ENCODE data around the gene SOX12.

Gene SOX12

DNA sequence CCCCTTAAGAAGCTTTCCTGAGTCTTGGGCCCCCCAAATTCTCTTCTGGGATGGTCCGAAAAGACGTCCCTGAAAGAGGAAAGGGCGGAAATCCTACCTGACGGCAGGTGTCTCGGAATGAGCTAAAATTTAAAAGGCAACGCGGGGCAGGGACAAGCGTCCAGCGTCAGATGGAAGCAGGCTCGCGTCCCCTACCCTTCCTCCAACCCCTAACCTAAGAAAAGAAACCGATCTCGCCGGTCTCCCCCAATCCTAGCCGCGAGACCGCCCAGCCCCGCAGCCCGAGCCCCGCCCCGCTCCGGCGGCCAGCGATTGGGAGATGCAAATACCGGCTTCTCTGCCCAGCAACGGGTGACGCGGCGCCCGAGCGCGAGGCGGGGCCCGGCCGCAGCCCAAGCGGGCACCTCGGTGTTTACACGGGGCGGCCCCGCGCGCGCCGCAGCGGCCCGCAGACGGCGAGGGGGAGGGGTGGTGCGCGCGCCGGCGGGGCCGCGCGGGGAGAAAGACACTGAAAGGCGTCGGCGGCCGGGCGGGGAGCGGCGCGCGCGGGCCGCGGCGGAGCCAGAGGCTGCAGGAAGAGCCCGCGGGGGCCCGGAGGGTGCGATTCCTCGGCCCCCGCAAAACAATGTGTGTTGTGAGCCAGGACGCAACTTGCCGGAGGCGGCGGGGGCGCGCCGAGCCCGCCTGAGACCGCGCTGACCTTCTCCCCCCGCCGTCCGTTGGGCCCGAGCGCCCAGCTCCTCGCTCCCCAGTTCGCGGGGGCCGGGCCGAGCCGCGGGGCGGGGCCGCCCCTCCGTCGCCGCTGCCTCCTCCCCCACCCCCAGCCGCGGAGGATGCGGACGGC lies at the start of gene SOX12:
TSS of gene SOX12 (plus strand) at position 508 of the 844 bp plus-strand sequence. CDS start 373 bp downstream, outside the sequence.
- peak; percentile 94 for DNase-seq (ENCODE audit: low spot score)

DNA sequence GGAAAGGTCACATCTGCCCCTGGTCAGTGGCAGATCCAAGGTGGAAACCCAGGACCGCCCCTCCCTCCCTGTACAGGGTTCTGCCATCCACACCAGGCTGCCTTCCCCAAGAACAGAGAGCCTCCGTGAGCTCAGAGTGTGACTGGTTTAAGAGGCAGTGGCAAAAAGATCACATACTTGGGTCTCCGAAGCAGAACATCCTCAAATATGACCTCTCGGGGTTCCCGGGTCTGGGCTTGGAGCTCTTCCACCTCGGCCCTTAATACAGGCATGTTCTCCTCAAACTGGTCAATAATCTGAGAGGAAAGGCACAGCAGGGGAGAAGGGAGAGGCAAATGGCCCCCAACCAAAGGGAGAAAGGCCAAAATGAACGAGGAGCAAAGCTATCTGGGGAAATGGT lies 49.6 kb upstream of the SOX12 start:
- no peak for DNase-seq (ENCODE audit: low spot score)

DNA sequence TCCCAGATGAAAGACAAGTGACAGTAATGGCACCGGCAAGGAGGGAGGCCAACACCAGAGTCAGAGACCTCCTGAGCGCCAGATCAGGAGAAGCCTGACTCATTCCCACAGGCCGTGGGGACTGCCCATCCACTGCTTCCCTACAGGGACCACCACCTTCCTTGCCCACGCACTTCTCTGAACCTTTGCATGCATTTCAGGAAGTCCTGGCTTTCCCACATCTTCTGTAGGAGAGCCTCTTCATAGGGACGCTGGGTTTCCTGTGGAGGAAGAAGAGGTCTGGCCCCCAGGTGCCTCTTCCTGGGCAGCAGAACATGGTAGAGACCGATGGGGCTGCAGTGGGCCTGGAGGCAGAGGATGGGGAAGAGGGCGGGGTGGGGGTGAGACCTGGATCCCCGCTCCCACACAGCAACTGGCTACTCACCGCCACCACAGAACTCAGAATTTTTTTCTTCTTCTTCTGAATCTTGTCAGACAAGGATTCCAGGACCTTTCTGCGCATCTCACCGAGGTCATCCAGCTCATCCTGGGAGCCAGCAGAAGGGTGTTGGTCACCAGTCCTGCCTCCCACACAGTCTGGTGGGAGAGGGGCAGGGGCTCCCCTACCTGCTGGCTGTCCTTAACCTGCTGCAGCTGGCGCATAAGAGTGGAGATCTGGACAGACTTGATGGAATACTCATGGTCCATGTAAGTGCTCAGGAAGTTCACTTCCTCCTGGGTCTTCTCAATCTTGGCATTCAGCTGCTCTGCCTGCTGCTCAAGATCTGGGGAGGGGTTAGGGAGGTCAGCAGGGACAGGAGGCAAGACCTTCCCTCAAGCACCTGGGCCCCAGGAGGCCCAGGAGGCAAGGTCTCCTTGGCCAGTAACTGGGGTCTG lies 48.5 kb upstream of the SOX12 start:
- no peak for DNase-seq (ENCODE audit: low spot score)

DNA sequence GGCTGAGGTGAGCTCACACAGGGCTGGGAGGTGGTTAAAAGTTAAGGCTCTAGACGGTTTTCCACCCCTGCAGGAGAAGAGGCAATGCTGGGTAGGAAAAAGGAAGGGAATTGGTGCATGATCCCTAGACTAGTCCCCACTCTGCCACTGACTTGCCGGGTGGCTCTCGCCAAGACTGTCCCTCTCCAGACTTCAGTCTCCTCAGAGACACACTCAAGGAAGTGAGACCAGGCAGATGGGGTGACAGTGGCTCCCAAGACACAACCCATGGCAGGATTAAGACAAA lies 47.9 kb upstream of the SOX12 start:
- no peak for DNase-seq (ENCODE audit: low spot score)

DNA sequence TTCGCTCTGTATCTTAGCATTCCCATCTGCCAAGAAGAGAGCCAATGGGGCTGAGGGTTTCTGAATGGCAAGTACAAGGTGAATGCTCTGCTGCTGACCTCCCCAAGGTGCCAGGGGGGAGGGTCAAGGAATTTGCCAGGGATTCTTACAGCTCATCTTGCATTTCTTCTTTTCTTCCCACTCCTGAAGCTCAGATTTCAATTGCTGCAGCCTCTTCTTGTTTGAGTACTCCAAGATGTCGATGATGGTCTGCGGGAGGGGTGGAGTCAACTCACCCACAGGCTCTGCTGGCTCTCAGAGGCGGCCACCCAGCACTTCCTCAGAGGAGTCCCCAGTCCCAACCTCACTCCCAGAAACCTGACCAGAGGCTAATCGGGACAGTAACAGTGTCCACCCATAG lies 47.2 kb upstream of the SOX12 start:
- no peak for DNase-seq (ENCODE audit: low spot score)

DNA sequence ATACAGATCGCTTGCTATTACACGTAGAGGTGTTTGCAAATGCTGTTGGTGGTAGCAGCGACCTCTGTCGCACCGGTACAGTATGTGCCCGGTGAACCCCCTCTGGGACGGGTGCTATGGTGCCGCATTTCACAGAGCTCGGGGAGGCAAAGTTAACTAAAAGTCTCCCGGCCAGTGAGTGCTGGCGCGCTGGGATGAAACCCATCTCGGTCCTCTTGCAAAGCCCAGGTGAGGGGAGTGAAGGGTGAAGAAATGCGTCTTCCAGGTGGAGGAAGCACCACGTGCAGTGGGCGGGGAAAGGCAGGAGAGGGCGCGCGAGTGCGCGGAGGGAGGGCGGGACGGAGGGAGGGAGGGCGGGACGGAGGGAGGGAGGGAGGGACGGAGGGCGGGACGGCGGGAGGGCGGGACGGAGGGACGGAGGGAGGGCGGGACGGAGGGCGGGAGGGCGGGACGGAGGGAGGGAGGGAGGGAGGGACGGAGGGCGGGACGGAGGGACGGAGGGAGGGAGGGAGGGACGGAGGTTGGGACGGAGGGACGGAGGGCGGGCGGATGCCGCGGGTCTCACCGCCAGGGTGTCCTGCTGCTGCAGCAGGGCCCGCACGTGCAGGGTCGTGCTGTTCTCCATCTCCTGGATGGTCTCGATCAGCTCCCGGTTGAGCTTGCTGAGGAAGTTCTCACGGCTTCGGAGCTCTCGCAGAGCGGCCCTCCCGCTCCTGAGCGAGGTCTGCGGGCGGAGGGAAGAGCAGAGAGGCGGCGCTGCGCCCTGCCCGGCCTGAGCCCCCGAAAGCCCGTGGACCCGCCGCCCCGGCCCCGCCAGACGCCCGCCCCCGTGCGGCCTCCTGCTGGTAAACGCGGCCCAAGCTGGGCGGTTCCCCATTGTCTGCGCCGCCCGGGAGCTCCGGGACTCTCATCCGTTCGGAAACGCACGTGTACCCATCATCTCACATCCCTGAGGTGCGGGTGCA lies 46.5 kb upstream of the SOX12 start:
- no peak for DNase-seq (ENCODE audit: low spot score)

DNA sequence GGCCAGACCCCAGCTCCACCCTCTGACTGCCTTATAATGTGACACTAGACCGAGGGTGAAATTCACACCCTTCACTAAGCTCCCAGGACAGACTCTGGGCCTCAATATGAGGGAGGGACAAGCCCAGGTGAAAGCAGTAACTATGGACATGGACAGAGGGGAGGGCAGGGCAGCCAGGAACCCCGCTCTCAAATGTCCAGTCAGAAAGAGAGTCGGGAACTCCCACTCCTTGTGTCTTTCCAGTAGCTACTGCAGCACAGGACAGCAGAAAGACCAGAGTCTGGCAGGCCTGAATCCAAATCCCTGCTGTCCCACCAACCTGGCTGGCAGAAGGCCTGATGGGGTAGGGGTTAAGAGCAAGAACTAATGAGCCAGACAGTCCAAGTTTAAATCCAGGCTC lies 41.2 kb upstream of the SOX12 start:
- no peak for DNase-seq (ENCODE audit: low spot score)

DNA sequence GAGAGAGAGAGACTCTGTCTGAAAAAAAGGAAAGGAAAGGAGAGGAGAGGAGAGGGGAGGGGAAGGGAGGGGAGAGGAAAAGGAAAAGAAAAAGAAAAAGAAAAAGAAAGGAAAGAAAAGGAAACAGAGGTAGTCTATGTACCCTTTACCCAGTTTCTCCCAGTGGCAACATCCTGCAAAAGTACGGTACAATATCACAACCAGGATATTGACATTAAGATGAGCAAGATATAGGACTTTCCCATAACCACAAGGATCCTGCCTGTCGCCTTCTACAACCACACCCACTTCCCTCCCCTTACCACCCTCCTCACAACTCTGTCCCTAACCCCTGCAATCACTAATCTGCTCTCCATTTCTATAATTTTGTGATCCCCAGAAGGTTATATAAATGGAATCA lies 38.8 kb upstream of the SOX12 start:
- no peak for DNase-seq (ENCODE audit: low spot score)

DNA sequence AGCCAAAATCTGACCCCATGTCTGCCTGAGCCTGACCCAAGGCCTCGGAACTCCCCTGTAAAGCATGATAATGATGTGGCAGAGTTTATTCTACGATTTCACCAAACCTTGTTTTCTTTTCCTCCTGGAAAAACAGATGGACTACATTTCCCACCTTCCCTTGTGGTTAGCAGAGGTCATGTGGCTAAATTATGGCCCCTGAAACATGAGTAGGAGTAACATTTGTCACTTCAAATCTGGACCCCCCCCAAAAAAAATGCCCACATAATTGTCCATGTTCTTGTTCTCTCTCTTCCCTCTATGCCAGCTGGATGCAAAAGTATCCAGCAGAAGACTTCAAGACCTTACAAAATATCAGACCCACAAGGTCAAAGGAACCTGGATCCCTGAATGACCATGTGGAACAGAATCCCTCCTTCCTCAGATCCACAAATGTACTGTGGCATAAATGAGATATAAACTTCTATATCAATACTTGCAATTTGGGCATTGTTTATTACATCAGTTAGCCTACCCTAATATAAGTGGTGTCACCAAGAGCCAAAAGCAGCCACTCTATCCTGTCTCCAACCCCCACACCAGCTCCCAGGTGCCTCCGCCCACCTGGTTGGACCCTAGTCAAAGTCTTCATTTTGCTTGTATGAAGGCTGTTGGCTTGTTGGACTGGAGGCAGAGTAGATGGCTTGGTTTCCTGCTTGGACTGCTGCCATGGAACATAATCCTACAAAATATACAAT lies 36.2 kb upstream of the SOX12 start:
- DNase-seq (ENCODE audit: low spot score) = no peak

DNA sequence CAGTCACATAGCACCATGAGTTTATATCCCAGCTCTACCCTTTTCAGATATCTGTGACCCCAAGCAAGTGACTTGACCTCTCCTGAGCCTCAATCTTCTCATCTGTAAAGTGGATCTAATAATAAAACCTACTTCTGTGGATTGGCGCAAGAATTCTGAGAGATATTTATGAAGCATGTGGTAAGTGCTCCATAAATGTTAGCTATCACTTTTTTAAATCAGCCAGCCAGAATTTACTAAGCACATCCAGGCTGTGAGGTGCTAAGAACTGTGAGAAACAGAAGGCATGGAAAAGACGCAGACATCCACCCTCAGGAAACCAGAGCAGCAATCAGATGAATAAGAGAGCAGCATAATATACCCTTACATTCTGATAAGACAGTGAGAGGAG lies 35.7 kb upstream of the SOX12 start:
- no peak for DNase-seq (ENCODE audit: low spot score)

DNA sequence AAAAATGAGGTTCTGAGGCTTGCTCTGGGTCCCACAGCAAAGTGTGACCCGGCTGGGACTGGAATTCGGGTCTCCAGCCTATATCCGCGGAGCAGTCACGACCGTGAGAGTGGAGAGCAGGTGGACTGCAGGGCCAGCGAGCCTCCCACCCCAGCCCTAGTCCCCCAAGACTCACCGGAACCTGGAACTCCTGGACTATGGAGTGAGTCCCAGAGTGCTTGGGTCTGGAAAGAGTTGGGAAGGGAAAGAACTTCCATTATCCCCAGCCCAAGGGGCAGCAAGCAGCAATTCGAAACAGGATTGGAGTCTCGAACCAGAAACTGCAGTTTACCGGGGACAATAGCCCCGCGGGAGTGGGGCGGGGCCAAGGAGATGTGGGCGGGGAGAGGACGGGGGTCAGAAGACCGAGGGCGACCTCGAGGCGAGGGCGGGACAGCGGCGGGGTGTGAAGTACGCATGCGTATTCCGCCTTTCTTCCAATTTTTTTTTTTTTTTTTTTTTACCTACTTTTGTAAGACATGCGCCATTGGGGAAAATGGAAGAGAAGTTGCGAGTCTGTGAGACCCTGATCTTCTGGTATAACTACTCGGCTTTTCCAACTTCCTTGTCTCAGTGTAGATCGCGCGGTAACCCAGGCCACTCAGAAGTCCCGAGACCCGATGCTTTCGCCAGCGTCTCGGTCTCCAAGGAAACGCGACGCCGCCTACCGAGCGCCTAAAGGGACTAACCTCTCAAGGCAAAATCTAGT lies 35.1 kb upstream of the SOX12 start, which contains the start of gene C20orf96:
TSS of gene C20orf96 (minus strand) at position 667 of the 748 bp plus-strand sequence. CDS start at position 527, 140 bp downstream.
- DNase-seq (ENCODE audit: low spot score) = peak; percentile 98

DNA sequence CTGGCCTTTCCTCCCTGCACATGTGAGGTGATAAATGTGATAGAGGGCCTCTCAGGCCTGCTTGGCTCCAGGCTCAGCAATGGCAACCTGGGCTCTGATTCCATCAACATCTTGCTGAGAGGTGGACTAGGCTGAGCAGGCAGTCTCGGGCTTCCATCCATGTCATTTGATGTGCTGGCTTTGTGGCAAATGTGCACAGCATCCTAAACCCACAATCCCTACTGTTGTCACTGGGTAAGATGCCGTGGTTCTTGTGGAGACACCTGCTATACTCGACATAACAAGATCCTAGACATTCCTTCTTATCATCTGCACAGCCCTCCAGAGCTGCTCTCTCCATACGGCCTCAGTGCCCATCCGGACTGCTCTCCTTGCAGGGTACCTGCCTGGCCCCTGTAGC lies 30.8 kb upstream of the SOX12 start:
- no peak for DNase-seq (ENCODE audit: low spot score)

DNA sequence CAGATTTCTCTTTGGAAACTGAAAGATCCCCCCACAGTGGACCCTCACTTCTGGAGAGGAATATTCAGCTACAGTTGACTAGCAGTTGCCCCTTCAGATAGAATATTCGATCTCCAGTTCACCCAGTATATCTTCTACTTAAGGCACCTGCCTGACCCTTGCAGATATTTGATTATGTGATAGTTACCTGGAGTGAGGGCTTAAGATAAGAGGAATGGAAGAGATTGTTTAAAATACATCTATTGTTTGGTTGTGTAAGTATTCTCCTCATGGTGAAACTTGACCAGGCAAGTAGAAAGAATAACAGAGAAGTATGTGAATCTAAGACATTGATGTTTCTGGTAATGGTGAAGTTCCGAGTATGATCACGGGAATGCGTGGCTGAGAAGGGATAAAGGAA lies 29.5 kb upstream of the SOX12 start:
- no peak for DNase-seq (ENCODE audit: low spot score)

DNA sequence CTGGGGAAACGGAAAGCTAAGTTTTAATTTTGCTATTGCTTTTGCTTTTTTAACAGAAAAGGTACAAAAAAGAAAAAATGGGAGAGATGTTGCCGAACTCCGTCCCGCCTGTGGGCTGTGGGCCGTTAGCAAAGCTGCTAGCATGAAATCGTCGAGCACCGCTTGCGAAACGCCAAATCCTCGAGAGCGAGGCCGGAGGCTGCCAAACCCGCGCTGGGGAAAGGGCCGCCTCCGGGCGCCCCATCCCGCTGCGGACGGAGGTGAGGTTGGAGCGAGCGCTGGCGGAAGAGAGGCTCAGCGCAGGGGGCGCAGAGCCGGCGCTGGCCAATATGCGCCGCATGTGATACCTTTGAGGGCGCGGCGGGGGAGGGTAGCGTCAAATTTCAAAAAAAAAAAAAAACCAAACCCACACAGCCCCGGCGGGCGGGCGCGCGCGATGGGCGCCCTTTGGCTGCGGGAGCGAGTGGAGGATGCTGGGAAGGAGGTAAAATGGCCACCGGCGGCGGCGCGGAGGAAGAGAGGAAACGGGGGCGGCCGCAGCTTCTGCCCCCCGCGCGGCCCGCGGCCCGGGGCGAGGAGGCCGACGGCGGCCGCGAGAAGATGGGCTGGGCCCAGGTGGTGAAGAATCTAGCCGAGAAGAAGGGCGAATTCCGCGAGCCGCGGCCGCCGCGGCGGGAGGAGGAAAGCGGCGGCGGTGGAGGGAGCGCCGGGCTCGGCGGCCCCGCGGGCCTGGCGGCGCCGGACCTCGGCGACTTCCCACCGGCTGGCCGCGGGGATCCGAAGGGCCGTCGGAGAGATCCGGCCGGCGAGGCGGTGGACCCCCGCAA lies 28.0 kb upstream of the SOX12 start, which contains the start of gene ZCCHC3:
TSS of gene ZCCHC3 (plus strand) at position 473 of the 827 bp plus-strand sequence. CDS start at position 490, 17 bp downstream.
- peak; percentile 95 for DNase-seq (ENCODE audit: low spot score)

DNA sequence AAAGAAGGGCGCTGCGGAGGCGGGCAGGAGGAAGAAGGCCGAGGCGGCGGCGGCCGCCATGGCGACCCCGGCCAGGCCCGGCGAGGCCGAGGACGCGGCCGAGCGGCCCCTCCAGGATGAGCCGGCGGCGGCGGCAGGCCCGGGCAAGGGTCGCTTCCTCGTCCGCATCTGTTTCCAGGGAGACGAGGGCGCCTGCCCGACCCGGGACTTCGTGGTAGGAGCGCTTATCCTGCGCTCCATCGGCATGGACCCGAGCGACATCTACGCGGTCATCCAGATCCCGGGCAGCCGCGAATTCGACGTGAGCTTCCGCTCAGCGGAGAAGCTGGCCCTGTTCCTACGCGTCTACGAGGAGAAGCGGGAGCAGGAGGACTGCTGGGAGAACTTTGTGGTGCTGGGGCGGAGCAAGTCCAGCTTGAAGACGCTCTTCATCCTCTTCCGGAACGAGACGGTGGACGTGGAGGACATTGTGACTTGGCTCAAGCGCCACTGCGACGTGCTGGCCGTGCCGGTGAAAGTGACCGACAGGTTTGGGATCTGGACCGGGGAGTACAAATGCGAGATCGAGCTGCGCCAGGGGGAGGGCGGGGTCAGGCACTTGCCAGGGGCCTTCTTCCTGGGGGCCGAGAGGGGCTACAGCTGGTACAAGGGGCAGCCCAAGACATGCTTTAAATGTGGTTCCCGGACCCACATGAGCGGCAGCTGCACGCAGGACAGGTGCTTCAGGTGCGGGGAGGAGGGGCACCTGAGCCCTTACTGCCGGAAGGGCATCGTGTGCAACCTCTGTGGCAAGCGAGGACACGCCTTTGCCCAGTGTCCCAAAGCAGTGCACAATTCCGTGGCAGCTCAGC lies 27.2 kb upstream of the SOX12 start:
- peak; percentile 50 for DNase-seq (ENCODE audit: low spot score)

DNA sequence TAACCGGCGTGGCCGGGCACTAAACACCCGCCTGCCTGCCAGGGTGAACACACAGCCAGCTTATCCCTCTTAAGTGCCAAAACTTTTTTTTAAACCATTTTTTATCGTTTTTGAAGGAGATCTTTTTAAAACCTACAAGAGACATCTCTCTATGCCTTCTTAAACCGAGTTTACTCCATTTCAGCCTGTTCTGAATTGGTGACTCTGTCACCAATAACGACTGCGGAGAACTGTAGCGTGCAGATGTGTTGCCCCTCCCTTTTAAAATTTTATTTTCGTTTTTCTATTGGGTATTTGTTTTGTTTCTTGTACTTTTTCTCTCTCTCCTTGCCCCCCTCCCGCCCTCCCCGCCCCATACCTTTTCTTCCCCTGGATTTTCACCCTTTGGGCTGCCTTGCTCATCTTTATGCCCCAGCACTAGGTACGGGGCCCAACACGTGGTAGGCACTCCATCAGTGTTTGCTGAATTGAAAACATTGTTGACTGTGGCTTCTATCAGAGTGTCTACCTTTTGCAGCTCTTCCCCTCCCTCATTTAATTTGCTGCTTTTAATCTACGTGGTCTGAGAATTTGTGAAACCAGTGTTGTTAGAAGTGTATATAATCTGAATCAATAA lies 26.5 kb upstream of the SOX12 start:
- DNase-seq (ENCODE audit: low spot score) = no peak

DNA sequence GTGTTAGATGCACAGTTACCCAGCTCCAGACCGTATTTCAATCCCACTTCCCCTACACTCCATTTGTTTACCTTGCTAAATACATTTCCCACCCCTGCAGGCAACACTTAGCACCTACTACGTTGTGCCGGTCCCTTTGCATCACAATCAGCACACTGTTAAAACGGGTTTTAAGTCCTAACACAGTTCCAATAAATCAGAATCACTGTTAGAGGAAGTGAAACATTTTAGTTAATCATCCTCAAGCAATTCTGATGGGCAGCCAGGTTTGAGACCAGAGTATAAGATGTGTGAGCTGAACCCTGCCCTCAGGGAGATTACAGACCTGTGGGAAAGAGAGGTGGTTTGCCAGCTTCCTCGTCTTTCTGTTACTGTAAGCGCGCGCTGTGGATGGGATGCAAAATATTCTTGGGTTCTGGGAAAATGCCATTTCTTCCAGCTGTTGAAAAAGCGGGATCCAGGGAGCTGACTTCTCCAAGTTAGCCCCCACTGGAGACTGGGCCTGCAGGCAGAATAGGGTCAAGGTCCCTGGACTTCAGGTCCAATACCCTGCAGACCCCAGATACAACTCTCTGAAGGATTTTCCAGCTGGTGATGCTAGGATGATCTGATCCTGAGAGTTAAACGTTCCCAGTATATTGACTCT lies 24.9 kb upstream of the SOX12 start:
- no peak for DNase-seq (ENCODE audit: low spot score)

Data from D341Med (cell line).